ENCODE measurements around the gene MYT1. TPM values are rescaled to one million over a fixed set of nuclear protein-coding genes. Genes with fewer than 3 reads are reported as not detected.

The MYT1 gene
- total and polyA plus RNA-seq, 4 donors, result under 0.01 to 6.5 (median 0.08) TPM

- no peak for DNase-seq (ENCODE audit: low spot score)
- H3K4me1 ChIP-seq (ENCODE audit: control insufficient read depth in 4 of 4, insufficient read depth in 4 of 4, low read length in 3 of 4), result peaks cover 0 to 2% (median 0%) of the 10 kb centered on the region in 4 donors
- no peak for TF ChIP-seq FOXA1 (IDR thresholded peaks at IDR 0.05)
- TF ChIP-seq HNF4G (IDR thresholded peaks at IDR 0.05), result peak; percentile 5
- peak overlapping the region in 1 of 2 donors; percentile 18 for H3K27ac ChIP-seq (ENCODE audit: low read depth in 1 of 2, low read length in 2 of 2)
- 45% methylated on average over 5 of the region's 5 CpGs for WGBS
- no peaks in the 10 kb centered on the region for H3K9me3 ChIP-seq (ENCODE audit: control insufficient read depth in 4 of 4, low read length in 3 of 4)
- no peak overlapping the region for H3K9ac ChIP-seq (ENCODE audit: low read depth in 1 of 2, low read length in 2 of 2)
- H3K27me3 ChIP-seq (ENCODE audit: control insufficient read depth in 4 of 4, insufficient read depth in 4 of 4, low read length in 3 of 4), result peaks cover 0 to 3% (median 0%) of the 10 kb centered on the region in 4 donors
- H3K4me3 ChIP-seq (ENCODE audit: low read depth in 1 of 3, low read length in 3 of 3), result no peak overlapping the region
- H3K36me3 ChIP-seq (ENCODE audit: control insufficient read depth in 4 of 4, insufficient read depth in 3 of 4, low read depth in 1 of 4, low read length in 3 of 4), result no peaks in the 10 kb centered on the region
Measured at GRCh38 chr20:64189530-64189966, 25.3 kb downstream of the MYT1 start.

- no peak overlapping the region for H3K27ac ChIP-seq (ENCODE audit: low read depth in 1 of 2, low read length in 2 of 2)
- 81% methylated on average over 8 of the region's 8 CpGs for WGBS
Measured at GRCh38 chr20:64189986-64190385, 25.7 kb downstream of the MYT1 start.

More at GRCh38 chr20:64189986-64190385, 25.7 kb downstream of the MYT1 start:
- H3K36me3 ChIP-seq (ENCODE audit: control insufficient read depth in 4 of 4, insufficient read depth in 3 of 4, low read depth in 1 of 4, low read length in 3 of 4), result no peaks in the 10 kb centered on the region
- no peak for DNase-seq (ENCODE audit: low spot score)
- H3K4me1 ChIP-seq (ENCODE audit: control insufficient read depth in 4 of 4, insufficient read depth in 4 of 4, low read length in 3 of 4), result peaks cover 0 to 2% (median 0%) of the 10 kb centered on the region in 4 donors
- H3K4me3 ChIP-seq (ENCODE audit: low read depth in 1 of 3, low read length in 3 of 3), result no peak overlapping the region
- H3K9me3 ChIP-seq (ENCODE audit: control insufficient read depth in 4 of 4, low read length in 3 of 4), result no peaks in the 10 kb centered on the region
- TF ChIP-seq FOXA2 (IDR thresholded peaks at IDR 0.05) (no peak), HNF4A (conservative IDR thresholded peaks at IDR 0.05) (no peak), FOXA1 (IDR thresholded peaks at IDR 0.05) (no peak), SP1 (IDR thresholded peaks at IDR 0.05) (no peak), GABPA (IDR thresholded peaks at IDR 0.05 in 1 of 2, conservative IDR thresholded peaks at IDR 0.05 in 1 of 2) (no peak), RXRA (IDR thresholded peaks at IDR 0.05) (no peak), ATF3 (IDR thresholded peaks at IDR 0.05) (no peak), NR2F2 (IDR thresholded peaks at IDR 0.05) (no peak), EGR1 (IDR thresholded peaks at IDR 0.05; ENCODE audit: low read depth in 2 of 2) (no peak), REST (IDR thresholded peaks at IDR 0.05) (no peak), CTCF (IDR thresholded peaks at IDR 0.05; ENCODE audit: low read depth, low read length, missing input control) (no peak), YY1 (IDR thresholded peaks at IDR 0.05) (no peak), HNF4G (IDR thresholded peaks at IDR 0.05) (no peak), JUND (IDR thresholded peaks at IDR 0.05) (no peak), TAF1 (conservative IDR thresholded peaks at IDR 0.05) (no peak), RAD21 (IDR thresholded peaks at IDR 0.05) (no peak)
- TF ChIP-seq, protein P1, sequence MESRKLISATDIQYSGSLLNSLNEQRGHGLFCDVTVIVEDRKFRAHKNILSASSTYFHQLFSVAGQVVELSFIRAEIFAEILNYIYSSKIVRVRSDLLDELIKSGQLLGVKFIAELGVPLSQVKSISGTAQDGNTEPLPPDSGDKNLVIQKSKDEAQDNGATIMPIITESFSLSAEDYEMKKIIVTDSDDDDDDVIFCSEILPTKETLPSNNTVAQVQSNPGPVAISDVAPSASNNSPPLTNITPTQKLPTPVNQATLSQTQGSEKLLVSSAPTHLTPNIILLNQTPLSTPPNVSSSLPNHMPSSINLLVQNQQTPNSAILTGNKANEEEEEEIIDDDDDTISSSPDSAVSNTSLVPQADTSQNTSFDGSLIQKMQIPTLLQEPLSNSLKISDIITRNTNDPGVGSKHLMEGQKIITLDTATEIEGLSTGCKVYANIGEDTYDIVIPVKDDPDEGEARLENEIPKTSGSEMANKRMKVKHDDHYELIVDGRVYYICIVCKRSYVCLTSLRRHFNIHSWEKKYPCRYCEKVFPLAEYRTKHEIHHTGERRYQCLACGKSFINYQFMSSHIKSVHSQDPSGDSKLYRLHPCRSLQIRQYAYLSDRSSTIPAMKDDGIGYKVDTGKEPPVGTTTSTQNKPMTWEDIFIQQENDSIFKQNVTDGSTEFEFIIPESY (IDR thresholded peaks at IDR 0.05), result no peak
- TF ChIP-seq, protein P2, sequence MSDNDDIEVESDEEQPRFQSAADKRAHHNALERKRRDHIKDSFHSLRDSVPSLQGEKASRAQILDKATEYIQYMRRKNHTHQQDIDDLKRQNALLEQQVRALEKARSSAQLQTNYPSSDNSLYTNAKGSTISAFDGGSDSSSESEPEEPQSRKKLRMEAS (IDR thresholded peaks at IDR 0.05), result no peak
- H3K9ac ChIP-seq (ENCODE audit: low read depth in 1 of 2, low read length in 2 of 2), result no peak overlapping the region
- H3K27me3 ChIP-seq (ENCODE audit: control insufficient read depth in 4 of 4, insufficient read depth in 4 of 4, low read length in 3 of 4), result peaks cover 0 to 3% (median 0%) of the 10 kb centered on the region in 4 donors
